MCF 10A (cell line): ENCODE measurements around the gene DTHD1. TPM values are rescaled to one million over a fixed set of nuclear protein-coding genes. Genes with fewer than 3 reads are reported as not detected.

Experiments
- BruUV-seq: library from RNA; stranded (reverse); fragments of 400-500 nt; replicated peaks from 2 replicates; lab custom pipeline; 2021; lab: Mats Ljungman, UMichigan
- CTCF ChIA-PET: fragments of 300-600 bp; sonication (Branson Sonifier 250); formaldehyde crosslinking; extraction: SDS; loops from one replicate; lab custom pipeline; 2021; ENCODE audit warnings: antibody characterized with exemption, inconsistent platforms; lab: Yijun Ruan, JAX
- POLR2A ChIA-PET: fragments of 300-600, 350-650 bp; sonication (Branson Sonifier 250); formaldehyde crosslinking; extraction: SDS; loops from one replicate; lab custom pipeline; 2020; ENCODE audit warnings: antibody characterized with exemption, inconsistent platforms; lab: Yijun Ruan, JAX
- DNase-seq: peaks from one replicate; pipeline ENCODE4 v3.0.0-alpha.2; 2018; ENCODE audit not compliant: unreplicated experiment
- H3K27ac Mint-ChIP-seq: one replicate; pipeline ENCODE4 v1.8.0; 2022; ENCODE audit warnings: mild to moderate bottlenecking, low read depth, mixed read lengths; ENCODE audit not compliant: unreplicated experiment
- H3K27me3 Mint-ChIP-seq: one replicate; pipeline ENCODE4 v1.8.0; 2022; ENCODE audit warnings: mixed read lengths; ENCODE audit not compliant: insufficient read depth, unreplicated experiment
- H3K36me3 Mint-ChIP-seq: one replicate; pipeline ENCODE4 v1.8.0; 2022; ENCODE audit warnings: mild to moderate bottlenecking, moderate library complexity, mixed read lengths; ENCODE audit not compliant: insufficient read depth, unreplicated experiment
- H3K4me1 Mint-ChIP-seq: one replicate; pipeline ENCODE4 v1.8.0; 2022; ENCODE audit warnings: mixed read lengths; ENCODE audit not compliant: insufficient read depth, unreplicated experiment
- H3K4me3 Mint-ChIP-seq: one replicate; pipeline ENCODE4 v1.8.0; 2022; ENCODE audit warnings: mild to moderate bottlenecking, moderate library complexity, mixed read lengths; ENCODE audit not compliant: unreplicated experiment
- H3K9me3 Mint-ChIP-seq: one replicate; pipeline ENCODE4 v1.8.0; 2022; ENCODE audit warnings: mixed read lengths; ENCODE audit not compliant: unreplicated experiment
- intact Hi-C: fragments of 100-400 bp; cut with micrococcal nuclease; formaldehyde crosslinking; loops from 2 replicates; pipeline ENCODE4 v1.14.1; 2022
- total RNA-seq: library from RNA; stranded (reverse); gene quantifications from 2 replicates; pipeline ENCODE4 v1.2.3, GENCODE V29; 2022
- TF ChIP-seq, protein P1 (sequence below): fragments of 200-600 bp; IDR thresholded peaks from one replicate; pipeline ENCODE4 v1.8.0; 2022; ENCODE audit warnings: antibody characterized with exemption, mild to moderate bottlenecking; ENCODE audit not compliant: unreplicated experiment

Gene DTHD1
- total RNA-seq, 1 experiment from 2014 or later, result not detected

DNA sequence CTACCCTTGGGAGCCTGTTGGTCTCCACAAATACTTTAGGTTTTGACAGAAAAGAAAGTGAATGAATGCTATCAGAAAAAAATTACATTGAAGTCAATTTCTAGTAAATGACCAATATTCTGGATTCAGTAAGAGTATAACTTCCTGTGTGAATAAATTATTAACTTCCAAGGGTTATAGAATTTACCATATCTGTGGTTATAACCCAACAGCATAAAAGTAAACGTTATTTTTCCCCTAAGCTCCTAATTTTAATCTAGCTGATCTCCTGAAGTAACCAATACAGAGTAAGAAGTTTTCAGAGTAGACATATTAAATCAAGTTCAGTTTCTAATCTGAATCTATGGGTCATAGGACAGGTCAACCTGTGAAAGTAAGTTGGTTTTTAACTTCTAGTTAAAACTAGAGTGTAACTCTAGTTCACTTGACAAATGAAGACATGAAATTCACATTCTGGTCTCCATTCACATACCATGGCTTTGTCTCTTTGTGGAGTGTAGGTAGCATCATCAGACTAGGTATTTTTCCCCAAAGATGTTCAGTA, 22.8 kb downstream of the DTHD1 start:
- H3K4me3 Mint-ChIP-seq, result no peak overlapping the region
- no peaks in the 10 kb centered on the region for H3K27me3 Mint-ChIP-seq
- no TSS peak for BruUV-seq
- DNase-seq, result no peak
- ChIA-PET CTCF (no interaction called here), POLR2A (no interaction called here)
- TF ChIP-seq, protein P1, sequence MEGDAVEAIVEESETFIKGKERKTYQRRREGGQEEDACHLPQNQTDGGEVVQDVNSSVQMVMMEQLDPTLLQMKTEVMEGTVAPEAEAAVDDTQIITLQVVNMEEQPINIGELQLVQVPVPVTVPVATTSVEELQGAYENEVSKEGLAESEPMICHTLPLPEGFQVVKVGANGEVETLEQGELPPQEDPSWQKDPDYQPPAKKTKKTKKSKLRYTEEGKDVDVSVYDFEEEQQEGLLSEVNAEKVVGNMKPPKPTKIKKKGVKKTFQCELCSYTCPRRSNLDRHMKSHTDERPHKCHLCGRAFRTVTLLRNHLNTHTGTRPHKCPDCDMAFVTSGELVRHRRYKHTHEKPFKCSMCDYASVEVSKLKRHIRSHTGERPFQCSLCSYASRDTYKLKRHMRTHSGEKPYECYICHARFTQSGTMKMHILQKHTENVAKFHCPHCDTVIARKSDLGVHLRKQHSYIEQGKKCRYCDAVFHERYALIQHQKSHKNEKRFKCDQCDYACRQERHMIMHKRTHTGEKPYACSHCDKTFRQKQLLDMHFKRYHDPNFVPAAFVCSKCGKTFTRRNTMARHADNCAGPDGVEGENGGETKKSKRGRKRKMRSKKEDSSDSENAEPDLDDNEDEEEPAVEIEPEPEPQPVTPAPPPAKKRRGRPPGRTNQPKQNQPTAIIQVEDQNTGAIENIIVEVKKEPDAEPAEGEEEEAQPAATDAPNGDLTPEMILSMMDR, result no peak
- intact Hi-C loops, result no loop called here
- no peak overlapping the region for H3K27ac Mint-ChIP-seq
- H3K9me3 Mint-ChIP-seq, result no peaks in the 10 kb centered on the region
- H3K36me3 Mint-ChIP-seq, result no peaks in the 10 kb centered on the region
- no peaks in the 10 kb centered on the region for H3K4me1 Mint-ChIP-seq

DNA sequence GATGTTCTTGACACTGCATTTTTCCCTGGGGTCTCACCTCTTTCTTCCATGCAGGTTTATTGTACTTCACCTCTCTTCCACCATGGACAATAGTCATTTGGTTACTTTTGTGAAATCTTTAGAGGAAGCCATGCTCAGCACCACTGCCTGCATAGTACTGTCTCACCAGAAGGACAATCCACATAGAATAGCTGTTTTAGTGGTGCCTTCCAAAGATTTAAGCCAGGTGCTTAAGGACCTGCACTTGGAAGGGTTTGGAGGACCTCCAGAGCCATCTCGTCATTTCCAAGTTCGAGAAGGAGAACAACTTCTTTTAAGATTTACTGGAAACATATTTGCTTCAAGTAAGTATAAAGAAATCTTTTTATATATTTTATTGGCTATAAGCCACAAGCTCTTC, 26.7 kb downstream of the DTHD1 start:
- CTCF ChIA-PET, result interaction anchor here (0.7 kb wide), 1 partner anchor 19 kb away, joined by 3 read pairs; no protein-coding TSS in a partner anchor
- BruUV-seq, result no TSS peak
- H3K27me3 Mint-ChIP-seq, result no peaks in the 10 kb centered on the region

DNA sequence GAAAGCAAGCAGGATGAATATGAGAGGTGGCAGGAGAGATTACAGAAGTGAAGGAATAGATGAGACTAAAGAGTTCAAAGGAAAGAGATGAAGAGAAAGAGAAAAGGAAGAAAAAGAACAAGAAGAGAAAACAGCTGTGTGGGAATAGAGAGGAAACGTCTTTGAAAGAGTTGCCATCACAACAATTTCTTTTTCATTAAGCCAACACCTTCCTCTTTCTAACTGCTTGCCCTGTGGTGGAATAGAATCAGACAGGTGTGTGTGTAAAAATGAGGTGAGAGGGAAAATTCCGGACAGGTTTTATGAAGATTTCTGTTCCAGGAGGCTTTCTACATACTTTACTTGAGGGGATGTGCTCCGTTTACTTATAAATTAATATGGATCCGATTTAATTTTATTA, 28.8 kb downstream of the DTHD1 start:
- no TSS peak for BruUV-seq
- H3K27me3 Mint-ChIP-seq, result no peaks in the 10 kb centered on the region
- ChIA-PET CTCF (interaction anchor here (0.9 kb wide), 1 partner anchor 14 kb away, joined by 5 read pairs; no protein-coding TSS in a partner anchor), POLR2A (interaction anchor here (0.7 kb wide), 1 partner anchor 1609 kb away, joined by 3 read pairs; no protein-coding TSS in a partner anchor)
- no peak overlapping the region for H3K27ac Mint-ChIP-seq
- H3K4me1 Mint-ChIP-seq, result no peaks in the 10 kb centered on the region
- TF ChIP-seq, protein P1, result no peak
- no peaks in the 10 kb centered on the region for H3K36me3 Mint-ChIP-seq
- intact Hi-C loops, result no loop called here
- H3K4me3 Mint-ChIP-seq, result no peak overlapping the region
- DNase-seq, result no peak
- H3K9me3 Mint-ChIP-seq, result no peaks in the 10 kb centered on the region

More for the DNA sequence above, 26.7 kb downstream of the DTHD1 start:
- Mint-ChIP-seq H3K4me1 (no peaks in the 10 kb centered on the region), H3K9me3 (no peaks in the 10 kb centered on the region), H3K4me3 (no peak overlapping the region), H3K27ac (no peak overlapping the region), H3K36me3 (no peaks in the 10 kb centered on the region)
- TF ChIP-seq, protein P1, result no peak
- DNase-seq, result no peak
- intact Hi-C loops, result no loop called here
- POLR2A ChIA-PET, result no interaction called here

- intact Hi-C loops, result no loop called here
- no peak for DNase-seq
- ChIA-PET POLR2A (interaction anchor here (0.7 kb wide), 1 partner anchor 1609 kb away, joined by 3 read pairs; no protein-coding TSS in a partner anchor), CTCF (interaction anchor here (0.9 kb wide), 1 partner anchor 13 kb away, joined by 5 read pairs; no protein-coding TSS in a partner anchor)
- BruUV-seq, result no TSS peak
- Mint-ChIP-seq H3K4me3 (no peak overlapping the region), H3K4me1 (no peaks in the 10 kb centered on the region), H3K27me3 (no peaks in the 10 kb centered on the region), H3K27ac (no peak overlapping the region), H3K9me3 (no peaks in the 10 kb centered on the region), H3K36me3 (no peaks in the 10 kb centered on the region)
- TF ChIP-seq, protein P1, result no peak
Observed at GRCh38 chr4:36310793-36311192, 29.4 kb downstream of the DTHD1 start.
